GM12878 (cell line): Measurements from ENCODE around the gene PRDM15. TPM values are rescaled to one million over a fixed set of nuclear protein-coding genes. Genes with fewer than 3 reads are reported as not detected.

ENCODE experiments used
- ATAC-seq: fragments of 200-7000 bp; cut with Tn5 transposase; 3 replicates; pipeline ENCODE4 v1.9.1; 2020; ENCODE audit warnings: mild to moderate bottlenecking, moderate library complexity
- BruUV-seq: library from RNA; stranded (reverse); fragments of 400-500 nt; replicated peaks from 2 replicates; lab custom pipeline; 2021; lab: Mats Ljungman, UMichigan
- CTCF ChIA-PET: fragments of 300-600 bp; sonication (Branson Sonifier 250); formaldehyde crosslinking; extraction: SDS; loops from one replicate; lab custom pipeline; 2021; ENCODE audit warnings: inconsistent platforms; lab: Yijun Ruan, JAX
- POLR2A ChIA-PET: fragments of 350-600 bp; formaldehyde crosslinking; extraction: SDS; loops from one replicate; lab custom pipeline; 2021; ENCODE audit warnings: inconsistent platforms; lab: Charles Lee
- RAD21 ChIA-PET: fragments of 300-600 bp; sonication (Branson Sonifier 250); formaldehyde crosslinking; loops from one replicate; lab custom pipeline; 2023; ENCODE audit warnings: antibody characterized with exemption; ENCODE audit not compliant: unreplicated experiment; lab: Charles Lee
- SMC1A ChIA-PET: fragments of 300-600 bp; sonication (Branson Sonifier 250); formaldehyde crosslinking; loops from one replicate; lab custom pipeline; 2023; ENCODE audit not compliant: unreplicated experiment, uncharacterized antibody; lab: Charles Lee
- DNase-seq: peaks from one replicate; pipeline ENCODE4 v3.0.0-alpha.2; 2011; ENCODE audit warnings: low read depth, low spot score
- FAIRE-seq: peaks from 3 replicates; lab custom pipeline; 2011; peaks lifted over from hg19 to GRCh38; lab: Jason Lieb, UNC
- H2AFZ ChIP-seq: 2 replicates; pipeline ENCODE4 v1.6.0; 2011; ENCODE audit warnings: low read depth, low read length, control low read depth; ENCODE audit not compliant: control insufficient read depth
- H3K27ac ChIP-seq: 2 replicates; pipeline ENCODE4 v1.5.1; 2011; ENCODE audit warnings: control low read depth; ENCODE audit not compliant: control insufficient read depth, insufficient read depth
- H3K27me3 ChIP-seq, 2 experiments: replicated peaks in 1 of 2; 2 replicates each; pipeline versions ENCODE4 v1.6.0 to v1.6.1; 2011; ENCODE audit warnings: low read length in 1 of 2; ENCODE audit not compliant: control insufficient read depth in 2 of 2, insufficient read depth in 2 of 2
- H3K36me3 ChIP-seq, 2 experiments: 2 replicates each; pipeline ENCODE4 v1.5.1; 2011; ENCODE audit warnings: low read length in 1 of 2; ENCODE audit not compliant: control insufficient read depth in 2 of 2, insufficient read depth in 2 of 2
- H3K4me1 ChIP-seq: 2 replicates; pipeline ENCODE4 v1.6.1; 2011; ENCODE audit warnings: mild to moderate bottlenecking, low read length, moderate library complexity, mixed read lengths; ENCODE audit not compliant: control insufficient read depth, insufficient read depth
- H3K4me2 ChIP-seq: 2 replicates; pipeline ENCODE4 v1.6.0; 2011; ENCODE audit warnings: control low read depth; ENCODE audit not compliant: control insufficient read depth, insufficient read depth
- H3K4me3 ChIP-seq: fragments of 200-600 bp; sonication (generic); 2 replicates; pipeline ENCODE4 v1.5.1; 2016
- H3K79me2 ChIP-seq: 2 replicates; pipeline ENCODE4 v1.6.0; 2011; ENCODE audit warnings: low read length; ENCODE audit not compliant: control insufficient read depth, insufficient read depth
- H3K9ac ChIP-seq: 2 replicates; pipeline ENCODE4 v1.8.0; 2011; ENCODE audit warnings: low read length, control low read depth, mixed read lengths; ENCODE audit not compliant: control insufficient read depth, insufficient read depth
- H3K9me3 ChIP-seq: replicated peaks from 3 replicates; pipeline ENCODE4 v1.5.1; 2011; ENCODE audit warnings: mild to moderate bottlenecking, low read length; ENCODE audit not compliant: control insufficient read depth, insufficient read depth
- H4K20me1 ChIP-seq: 2 replicates; pipeline ENCODE4 v1.6.0; 2011; ENCODE audit not compliant: control insufficient read depth, insufficient read depth
- BRCA1 ChIP-seq: IDR thresholded peaks from 2 replicates; pipeline ENCODE4 v1.6.1; 2011; ENCODE audit warnings: low read depth, low read length, improper control_type of control experiment
- E4F1 ChIP-seq: fragments of 450-650 bp; IDR thresholded peaks from 2 replicates; pipeline ENCODE4 v1.6.1; 2018; ENCODE audit warnings: borderline replicate concordance, mild to moderate bottlenecking; ENCODE audit not compliant: partially characterized antibody
- FOS ChIP-seq: IDR thresholded peaks from 3 replicates; pipeline ENCODE4 v1.6.1; 2011; ENCODE audit warnings: borderline replicate concordance; ENCODE audit not compliant: insufficient read length; ENCODE audit errors: extremely low read depth
- IRF3 ChIP-seq: fragments of 450-650 bp; IDR thresholded peaks from 2 replicates; pipeline ENCODE4 v1.6.1; 2014; ENCODE audit warnings: mild to moderate bottlenecking
- LARP7 ChIP-seq: fragments of 450-650 bp; IDR thresholded peaks from 2 replicates; pipeline ENCODE4 v1.6.1; 2017; ENCODE audit warnings: mild to moderate bottlenecking
- MEF2B ChIP-seq: fragments of 450-650 bp; IDR thresholded peaks from 2 replicates; pipeline ENCODE4 v1.6.1; 2018; ENCODE audit warnings: mild to moderate bottlenecking, moderate library complexity; ENCODE audit not compliant: partially characterized antibody, poor library complexity, severe bottlenecking
- RFX5 ChIP-seq: IDR thresholded peaks from 2 replicates; pipeline ENCODE4 v1.6.1; 2011; ENCODE audit warnings: low read depth, low read length, improper control_type of control experiment
- SIN3A ChIP-seq: IDR thresholded peaks from 2 replicates; pipeline ENCODE4 v1.6.1; 2012; ENCODE audit warnings: low read depth, low read length, improper control_type of control experiment
- SRF ChIP-seq, 2 experiments: IDR thresholded peaks; 2 replicates each; pipeline ENCODE4 v1.6.1; 2011; ENCODE audit warnings: low read depth in 2 of 2, low read length in 2 of 2, mild to moderate bottlenecking in 1 of 2, moderate library complexity in 1 of 2
- STAT1 ChIP-seq: fragments of 450-650 bp; conservative IDR thresholded peaks from 2 replicates; pipeline ENCODE4 v1.6.1; 2014; ENCODE audit warnings: antibody characterized with exemption, mild to moderate bottlenecking
- SUZ12 ChIP-seq: fragments of 200-600 bp; sonication (generic); IDR thresholded peaks from one replicate; pipeline ENCODE4 v1.6.1; 2018; ENCODE audit warnings: antibody characterized with exemption, mild to moderate bottlenecking; ENCODE audit not compliant: unreplicated experiment
- ZNF274 ChIP-seq: IDR thresholded peaks from one replicate; pipeline ENCODE4 v1.8.0; 2011; ENCODE audit not compliant: insufficient read length, insufficient read depth
- ZNF622 ChIP-seq: fragments of 450-650 bp; IDR thresholded peaks from 2 replicates; pipeline ENCODE4 v1.6.1; 2017; ENCODE audit warnings: mild to moderate bottlenecking, inconsistent platforms
- whole genome bisulfite sequencing: methylation state at CpG from one replicate; pipeline ENCODE4 v1.1.6; 2016; ENCODE audit warnings: low lambda C conversion rate; ENCODE audit not compliant: insufficient replicate concordance, insufficient coverage; ENCODE audit errors: missing lambda C conversion rate; 5-methylcytosine and 5-hydroxymethylcytosine counted together
- in situ Hi-C: fragments of 300-500 bp; cut with MboI; formaldehyde crosslinking; loops from 9 replicates; pipeline ENCODE4 v1.14.3; 2018; ENCODE audit warnings: mixed read lengths
- intact Hi-C: fragments of 100-400 bp; cut with micrococcal nuclease; formaldehyde crosslinking; loops from one replicate; pipeline ENCODE4 v1.14.2; 2022; ENCODE audit not compliant: unreplicated experiment
- polyA plus RNA-seq, 11 experiments: library from polyadenylated mRNA; depleted of rRNA in 4 of 11; unstranded in 6 of 11; stranded (reverse) in 5 of 11; fragments of >200 nt; fragmentation: Nextera tagmentation in 4 of 11; fragmentation: Illumina TruSeq in 1 of 11; extraction: Ambion mirVana in 4 of 11; extraction: Trizol in 1 of 11; gene quantifications; 1 replicate in 1 of 11; 2 replicates in 10 of 11; pipeline versions ENCODE4 v1.2.1 to v1.2.3, GENCODE V29; 2011 to 2016; ENCODE audit warnings: inconsistent platforms in 2 of 11, missing spikeins in 2 of 11, low read depth in 1 of 11
- total RNA-seq, 4 experiments: library from RNA; depleted of rRNA in 3 of 4; stranded (reverse); fragments of >200 nt in 3 of 4; fragmentation: Illumina TruSeq in 1 of 4; extraction: Trizol in 1 of 4; gene quantifications; 2 replicates each; pipeline versions ENCODE4 v1.2.1 to v1.2.3, GENCODE V29; 2013 to 2021

Gene PRDM15
- total and polyA plus RNA-seq, 10 of the 15 experiments (the other 5 are each of a cell fraction or from before 2014, with no cell fraction given) = 2.2 to 16.0 (median 8.6) TPM

GRCh38 chr21:41796476-41797080 lies 82.6 kb downstream of the PRDM15 start (continued):
- TF ChIP-seq E4F1 = no peak
- TF ChIP-seq ZNF274 = no peak
- TF ChIP-seq, all 136 proteins: peak for 0

GRCh38 chr21:41795726-41796125 lies 83.4 kb downstream of the PRDM15 start:
- peaks cover 5 to 19% of the 10 kb centered on the region in 2 experiments for H3K36me3 ChIP-seq
- no peak overlapping the region for H3K4me2 ChIP-seq
- ATAC-seq (no peak), DNase-seq (no peak), FAIRE-seq (no peak)
- H4K20me1 ChIP-seq = no peaks in the 10 kb centered on the region
- CTCF ChIA-PET = interaction anchor here (0.8 kb wide), 1 partner anchor 513 kb away, joined by 3 read pairs; no protein-coding TSS in a partner anchor
- intact Hi-C loops = no loop called here
- H3K9me3 ChIP-seq = no peaks in the 10 kb centered on the region; the same call in 2 of the 3 replicates
- in situ Hi-C loops = no loop called here
- no peaks in the 10 kb centered on the region for H3K4me1 ChIP-seq
- no peaks in the 10 kb centered on the region for H3K79me2 ChIP-seq
- WGBS = 38% methylated on average over 2 of the region's 3 CpGs
- POLR2A ChIA-PET = no interaction called here
- SMC1A ChIA-PET = interaction anchor here (0.6 to 1.2 kb wide), 2 partner anchors 184 to 1000 kb away, joined by 3 read pairs; no protein-coding TSS in a partner anchor
- H3K27ac ChIP-seq = no peak overlapping the region
- BruUV-seq = no TSS peak
- RAD21 ChIA-PET = no interaction called here
- TF ChIP-seq FOS = no peak
- no peak for TF ChIP-seq RFX5
- no peak for TF ChIP-seq STAT1
- no peak for TF ChIP-seq ZNF622
- no peak for TF ChIP-seq IRF3
- TF ChIP-seq MEF2B = no peak
- no peak for TF ChIP-seq SIN3A
- TF ChIP-seq LARP7 = no peak
- no peak for TF ChIP-seq BRCA1
- TF ChIP-seq SUZ12 = no peak
- TF ChIP-seq SRF (IDR thresholded peaks at IDR 0.05; ENCODE audit: low read depth in 2 of 2, low read length in 2 of 2) = no peak
- no peaks in the 10 kb centered on the region for H3K27me3 ChIP-seq
- no peak overlapping the region for H2AFZ ChIP-seq
- H3K4me3 ChIP-seq = no peak overlapping the region
- no peak overlapping the region for H3K9ac ChIP-seq
